Lung (tissue), 12 donors: ENCODE results near the gene MEDAG. TPM values are rescaled to one million over a fixed set of nuclear protein-coding genes. Genes with fewer than 3 reads are reported as not detected.

Experiments used
- ATAC-seq: fragments of 200-7000 bp; cut with Tn5 transposase; one replicate; pipeline ENCODE4 v1.9.1; 2020; ENCODE audit warnings: moderate number of reproducible peaks; ENCODE audit not compliant: insufficient read depth, low FRiP score
- DNase-seq, 3 donors: peaks; one replicate each; pipeline ENCODE4 v3.0.0-alpha.2; 2013 to 2017
- H3K27ac ChIP-seq, 2 donors: one replicate each; pipeline ENCODE4 v1.5.1; 2013; ENCODE audit warnings: mild to moderate bottlenecking in 2 of 2, moderate library complexity in 2 of 2, control low read depth in 1 of 2, inconsistent platforms in 1 of 2, low read depth in 1 of 2, low read length in 1 of 2
- H3K27me3 ChIP-seq, 3 donors: one replicate each; pipeline ENCODE4 v1.5.1; 2013; ENCODE audit warnings: low read length in 2 of 3; ENCODE audit not compliant: control insufficient read depth in 3 of 3, insufficient read depth in 3 of 3
- H3K36me3 ChIP-seq, 4 donors: one replicate each; pipeline ENCODE4 v1.5.1; 2013; ENCODE audit warnings: low read length in 4 of 4, mild to moderate bottlenecking in 1 of 4, moderate library complexity in 1 of 4; ENCODE audit not compliant: control insufficient read depth in 4 of 4, insufficient read depth in 4 of 4
- H3K4me1 ChIP-seq, 5 donors: one replicate each; pipeline ENCODE4 v1.5.1; 2013; ENCODE audit warnings: low read length in 5 of 5, mild to moderate bottlenecking in 2 of 5, moderate library complexity in 1 of 5; ENCODE audit not compliant: control insufficient read depth in 5 of 5, insufficient read depth in 5 of 5
- H3K4me3 ChIP-seq: one replicate; pipeline ENCODE4 v1.5.1; 2013; ENCODE audit warnings: mild to moderate bottlenecking, control low read depth, moderate library complexity
- H3K9ac ChIP-seq, 2 donors: one replicate each; pipeline ENCODE4 v1.5.1; 2013; ENCODE audit warnings: low read length in 2 of 2, control low read depth in 1 of 2; ENCODE audit not compliant: insufficient read depth in 1 of 2
- H3K9me3 ChIP-seq, 4 donors: one replicate each; pipeline ENCODE4 v1.5.1; 2013; ENCODE audit warnings: low read length in 3 of 4, mild to moderate bottlenecking in 1 of 4, moderate library complexity in 1 of 4; ENCODE audit not compliant: control insufficient read depth in 4 of 4, insufficient read depth in 3 of 4
- WGBS, 2 donors: extraction: QIAGEN DNeasy Blood & Tissue Kit; methylation state at CpG; one replicate each; pipeline ENCODE4 v1.1.7; 2013; 5-methylcytosine and 5-hydroxymethylcytosine counted together
- polyA plus RNA-seq, 2 donors: library from polyadenylated mRNA; stranded (reverse); fragments of 200-250 nt; gene quantifications; one replicate each; pipeline ENCODE4 v1.2.1, GENCODE V29; 2013
- total RNA-seq, 2 donors: library from RNA; depleted of rRNA in 1 of 2; stranded (reverse); fragments of >200 nt in 1 of 2; gene quantifications; one replicate each; pipeline ENCODE4 v1.2.1, GENCODE V29; 2014 to 2021
- TF ChIP-seq, protein P1 (sequence below): IDR thresholded peaks from 2 replicates; pipeline ENCODE4 v1.5.1; 2012; ENCODE audit warnings: mild to moderate bottlenecking; ENCODE audit errors: control extremely low read depth, extremely low read depth
- donor health status: control.
- donor health status: control.
- donor health status: Bipolar disorder and iron deficiency.
- donor health status: healthy.
- donor health status: DM: yes; HTN: yes; CAD: no.

Gene MEDAG
- total and polyA plus RNA-seq, 4 donors, result 0.97 to 14.4 (median 8.4) TPM

DNA sequence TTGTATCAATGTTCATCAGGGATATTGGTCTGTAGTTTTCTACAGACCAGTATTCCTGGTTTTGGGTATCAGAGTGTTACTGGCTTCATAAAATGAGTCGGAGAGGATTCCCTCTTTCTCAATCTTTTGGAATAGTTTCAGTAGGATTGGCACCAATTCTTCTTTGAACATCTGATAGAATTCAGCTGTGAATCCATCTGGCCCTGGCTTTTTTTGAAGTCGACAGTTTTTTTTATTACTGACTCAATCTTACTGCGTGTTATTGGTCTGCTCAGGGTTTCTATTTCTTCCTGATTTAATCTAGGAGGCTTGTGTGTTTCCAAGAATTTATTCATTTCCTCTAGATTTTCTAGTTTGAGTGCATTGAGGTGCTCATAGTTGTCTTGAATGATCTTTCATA lies 37.8 kb downstream of the MEDAG start:
- H3K9ac ChIP-seq, result no peak overlapping the region
- no peaks in the 10 kb centered on the region for H3K36me3 ChIP-seq
- no peak for ATAC-seq
- H3K27ac ChIP-seq, result no peak overlapping the region
- TF ChIP-seq, protein P1, sequence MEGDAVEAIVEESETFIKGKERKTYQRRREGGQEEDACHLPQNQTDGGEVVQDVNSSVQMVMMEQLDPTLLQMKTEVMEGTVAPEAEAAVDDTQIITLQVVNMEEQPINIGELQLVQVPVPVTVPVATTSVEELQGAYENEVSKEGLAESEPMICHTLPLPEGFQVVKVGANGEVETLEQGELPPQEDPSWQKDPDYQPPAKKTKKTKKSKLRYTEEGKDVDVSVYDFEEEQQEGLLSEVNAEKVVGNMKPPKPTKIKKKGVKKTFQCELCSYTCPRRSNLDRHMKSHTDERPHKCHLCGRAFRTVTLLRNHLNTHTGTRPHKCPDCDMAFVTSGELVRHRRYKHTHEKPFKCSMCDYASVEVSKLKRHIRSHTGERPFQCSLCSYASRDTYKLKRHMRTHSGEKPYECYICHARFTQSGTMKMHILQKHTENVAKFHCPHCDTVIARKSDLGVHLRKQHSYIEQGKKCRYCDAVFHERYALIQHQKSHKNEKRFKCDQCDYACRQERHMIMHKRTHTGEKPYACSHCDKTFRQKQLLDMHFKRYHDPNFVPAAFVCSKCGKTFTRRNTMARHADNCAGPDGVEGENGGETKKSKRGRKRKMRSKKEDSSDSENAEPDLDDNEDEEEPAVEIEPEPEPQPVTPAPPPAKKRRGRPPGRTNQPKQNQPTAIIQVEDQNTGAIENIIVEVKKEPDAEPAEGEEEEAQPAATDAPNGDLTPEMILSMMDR, result no peak
- no peaks in the 10 kb centered on the region for H3K4me1 ChIP-seq
- H3K9me3 ChIP-seq, result peaks cover 0 to 10% (median 0%) of the 10 kb centered on the region in 4 donors
- DNase-seq, result no peak
- H3K27me3 ChIP-seq, result no peaks in the 10 kb centered on the region
- H3K4me3 ChIP-seq, result no peak overlapping the region
- 83 to 85% methylated on average over 3 of the region's 3 CpGs for WGBS, 2 donors

DNA sequence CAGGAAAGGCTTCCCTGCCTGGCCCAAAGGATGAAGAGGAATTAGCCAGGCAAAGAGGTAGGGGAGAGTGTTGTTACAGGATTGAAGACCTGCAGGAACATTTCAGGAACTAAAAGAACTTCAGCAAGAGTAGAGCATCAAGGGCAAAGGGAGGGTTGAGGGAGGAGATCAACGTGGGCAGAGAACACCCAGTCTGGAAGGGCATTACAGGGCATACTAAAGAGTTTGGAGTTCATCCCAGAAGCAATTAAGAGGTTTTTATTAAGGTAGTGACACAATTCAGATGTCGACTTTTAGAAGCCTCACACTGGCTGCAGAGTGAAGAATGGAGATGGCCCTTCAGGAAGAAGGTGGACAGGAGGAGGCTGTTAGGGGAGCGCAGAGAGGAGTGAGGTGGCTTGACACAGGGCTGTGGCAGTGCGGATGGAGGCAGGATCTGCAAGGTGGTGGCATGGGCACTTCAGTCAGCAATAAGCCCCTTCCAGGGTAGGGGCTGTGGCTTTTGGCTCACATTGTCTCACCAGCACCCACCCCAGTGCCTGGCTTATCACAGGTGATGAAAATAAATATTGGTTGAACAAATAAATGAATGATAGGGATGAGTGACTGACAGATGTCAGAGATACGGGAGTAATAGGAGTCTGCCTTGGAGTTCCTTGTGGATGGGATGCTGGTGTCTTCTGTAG lies 51.3 kb downstream of the MEDAG start:
- 79 to 82% methylated on average over 5 of the region's 5 CpGs for WGBS, 2 donors
- Histone ChIP-seq H3K27ac (no peak overlapping the region), H3K9ac (no peak overlapping the region), H3K36me3 (no peaks in the 10 kb centered on the region), H3K4me1 (no peaks in the 10 kb centered on the region), H3K9me3 (peaks cover 0 to 4% (median 0%) of the 10 kb centered on the region in 4 donors), H3K27me3 (no peaks in the 10 kb centered on the region), H3K4me3 (no peak overlapping the region)
- TF ChIP-seq, protein P1, result no peak
- no peak for ATAC-seq
- DNase-seq, result no peak

DNA sequence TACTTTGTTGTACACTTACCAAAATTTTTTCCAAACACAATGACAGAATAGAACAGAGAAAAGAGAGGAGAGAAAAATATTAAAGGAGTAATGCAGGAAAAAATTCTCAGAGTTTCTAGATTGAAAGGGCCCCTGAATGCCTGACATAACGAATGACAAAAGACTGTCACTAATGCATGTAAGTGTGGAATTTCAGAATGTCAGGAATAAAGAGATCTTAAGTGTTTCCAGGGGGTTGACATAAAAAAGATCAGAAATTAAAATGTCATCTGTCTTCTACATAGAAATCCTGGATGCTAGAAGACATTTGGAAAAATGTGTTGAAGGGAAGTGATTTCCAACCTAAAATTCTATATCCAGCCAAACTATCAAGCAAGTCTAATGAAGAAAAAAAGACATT lies 53.6 kb downstream of the MEDAG start:
- Histone ChIP-seq H3K4me3 (no peak overlapping the region), H3K9ac (no peak overlapping the region), H3K4me1 (peaks cover 0 to 3% (median 0%) of the 10 kb centered on the region in 5 donors), H3K9me3 (peaks cover 0 to 4% (median 0%) of the 10 kb centered on the region in 4 donors), H3K27ac (no peak overlapping the region), H3K27me3 (no peaks in the 10 kb centered on the region), H3K36me3 (no peaks in the 10 kb centered on the region)
- TF ChIP-seq, protein P1, result no peak
- ATAC-seq (no peak), DNase-seq (no peak)
- 78 to 85% methylated on average over 1 of the region's 1 CpG for WGBS, 2 donors

GRCh38 chr13:30963791-30964190 lies 57.7 kb downstream of the MEDAG start:
- Histone ChIP-seq H3K27me3 (no peaks in the 10 kb centered on the region), H3K4me1 (peaks cover 0 to 3% (median 0%) of the 10 kb centered on the region in 5 donors), H3K27ac (no peak overlapping the region), H3K9ac (no peak overlapping the region), H3K36me3 (no peaks in the 10 kb centered on the region), H3K4me3 (no peak overlapping the region), H3K9me3 (peaks cover 0 to 2% (median 0%) of the 10 kb centered on the region in 4 donors)
- DNase-seq, result peak in 2 of 3 donors; percentile 21 to 59
- 32 to 72% methylated on average over 5 of the region's 5 CpGs for WGBS, 2 donors
- TF ChIP-seq, protein P1, result no peak
- ATAC-seq, result peak; percentile 32
